Posterior cingulate gyrus (tissue), 11 donors: ENCODE data around the gene ACSS1.

Experiments used
- DNase-seq, 10 donors: peaks; one replicate each; pipeline versions ENCODE4 v3.0.0 to v3.0.0-alpha.2; 2020 to 2021; ENCODE audit warnings: mixed read lengths in 3 of 10
- intact Hi-C: fragments of 100-400 bp; cut with DNase I; formaldehyde crosslinking; loops from one replicate; pipeline ENCODE4 v1.15.1; 2023

ACSS1 gene

GRCh38 chr20:25020345-25020744, 37.6 kb downstream of the ACSS1 start:
- peak in 3 of 10 donors; percentile 0 to 51 (median 43) for DNase-seq

GRCh38 chr20:25019381-25020155, 38.4 kb downstream of the ACSS1 start:
- intact Hi-C loops, result no loop called here
- peak in 4 of 10 donors; percentile 4 to 39 (median 23) for DNase-seq

More at GRCh38 chr20:25020345-25020744, 37.6 kb downstream of the ACSS1 start:
- intact Hi-C loops, result no loop called here

GRCh38 chr20:25018841-25019240, 39.1 kb downstream of the ACSS1 start:
- intact Hi-C loops, result no loop called here
- peak in 4 of 10 donors; percentile 4 to 67 (median 18) for DNase-seq

- peak in 1 of 10 donors; percentile 7 for DNase-seq
- intact Hi-C loops, result no loop called here
Measured at GRCh38 chr20:25018425-25018824, 39.5 kb downstream of the ACSS1 start.

GRCh38 chr20:25017257-25017803, 40.6 kb downstream of the ACSS1 start:
- peak in 4 of 10 donors; percentile 2 to 67 (median 32) for DNase-seq
- intact Hi-C loops, result no loop called here

- intact Hi-C loops, result no loop called here
- peak in 3 of 10 donors; percentile 7 to 54 (median 9) for DNase-seq
Measured at GRCh38 chr20:25016471-25016870, 41.5 kb downstream of the ACSS1 start.

- intact Hi-C loops, result no loop called here
Measured at GRCh38 chr20:25015986-25016385, 42.0 kb downstream of the ACSS1 start.

GRCh38 chr20:25014816-25015215, 43.1 kb downstream of the ACSS1 start:
- DNase-seq, result peak in 4 of 10 donors; percentile 1 to 37 (median 8)
- intact Hi-C loops, result no loop called here

More at GRCh38 chr20:25015986-25016385, 42.0 kb downstream of the ACSS1 start:
- peak in 3 of 10 donors; percentile 1 to 15 (median 4) for DNase-seq

- DNase-seq, result peak in 3 of 10 donors; percentile 2 to 61 (median 4)
- intact Hi-C loops, result no loop called here
Measured at GRCh38 chr20:25013478-25014380, 44.2 kb downstream of the ACSS1 start.

GRCh38 chr20:25012616-25013189, 45.2 kb downstream of the ACSS1 start:
- peak in 2 of 10 donors; percentile 9 to 68 for DNase-seq
- intact Hi-C loops, result no loop called here

- intact Hi-C loops, result no loop called here
- peak in 2 of 10 donors; percentile 13 to 69 for DNase-seq
Measured at GRCh38 chr20:25011831-25012241, 46.1 kb downstream of the ACSS1 start.

- peak in 1 of 10 donors; percentile 8 for DNase-seq
- intact Hi-C loops, result no loop called here
Measured at GRCh38 chr20:25011261-25011660, 46.7 kb downstream of the ACSS1 start.

GRCh38 chr20:25009218-25010145, 48.5 kb downstream of the ACSS1 start:
- intact Hi-C loops, result no loop called here
- DNase-seq, result peak in 2 of 10 donors; percentile 16 to 68

- intact Hi-C loops, result no loop called here
- peak in 1 of 10 donors; percentile 69 for DNase-seq
Measured at GRCh38 chr20:25008388-25009217, 49.3 kb downstream of the ACSS1 start.

GRCh38 chr20:25007491-25008305, 50.2 kb downstream of the ACSS1 start:
- intact Hi-C loops, result no loop called here
- peak in 1 of 10 donors; percentile 42 for DNase-seq

GRCh38 chr20:25006431-25007167, 51.3 kb downstream of the ACSS1 start:
- intact Hi-C loops, result no loop called here
- peak in 1 of 10 donors; percentile 24 for DNase-seq

GRCh38 chr20:25005661-25006060, 52.3 kb downstream of the ACSS1 start:
- intact Hi-C loops, result no loop called here
- DNase-seq, result peak in 2 of 10 donors; percentile 27 to 73
